H1 (cell line): ENCODE data around the gene AAGAB. TPM values are rescaled to one million over a fixed set of nuclear protein-coding genes. Genes with fewer than 3 reads are reported as not detected.

Experiments used
- CTCF ChIA-PET: fragments of 300-600 bp; sonication (Branson Sonifier 250); formaldehyde crosslinking; loops from one replicate; lab custom pipeline; 2021; ENCODE audit not compliant: partially characterized antibody; lab: Charles Lee
- POLR2A ChIA-PET: fragments of 300-600 bp; sonication (Branson Sonifier 250); formaldehyde crosslinking; loops from one replicate; lab custom pipeline; 2021; ENCODE audit warnings: inconsistent platforms; ENCODE audit not compliant: partially characterized antibody; lab: Charles Lee
- DNase-seq, 2 experiments: peaks; one replicate each; pipeline versions ENCODE4 v3.0.0 to v3.0.0-alpha.2; 2010 to 2022; ENCODE audit warnings: low spot score in 2 of 2, low read depth in 1 of 2, mixed read lengths in 1 of 2
- FAIRE-seq: peaks from 2 replicates; lab custom pipeline; 2011; peaks lifted over from hg19 to GRCh38; lab: Jason Lieb, UNC
- H2AFZ ChIP-seq: 2 replicates; pipeline ENCODE4 v1.8.1; 2012; ENCODE audit warnings: low read length, inconsistent platforms
- H2AK5ac ChIP-seq: 2 replicates; pipeline ENCODE4 v1.6.1; 2013; ENCODE audit warnings: low read depth, low read length
- H2BK120ac ChIP-seq: replicated peaks from 2 replicates; pipeline ENCODE3; 2013; ENCODE audit warnings: low read depth, low read length, inconsistent platforms
- H2BK12ac ChIP-seq: 2 replicates; pipeline ENCODE4 v1.6.1; 2013; ENCODE audit warnings: low read depth, low read length
- H2BK15ac ChIP-seq: 2 replicates; pipeline ENCODE4 v1.6.1; 2013; ENCODE audit warnings: low read length
- H2BK20ac ChIP-seq: 2 replicates; pipeline ENCODE4 v1.6.1; 2013; ENCODE audit warnings: low read length
- H2BK5ac ChIP-seq: 2 replicates; pipeline ENCODE4 v1.6.1; 2013; ENCODE audit warnings: low read depth, low read length
- H3K14ac ChIP-seq: 2 replicates; pipeline ENCODE4 v1.6.1; 2013; ENCODE audit warnings: inconsistent platforms; ENCODE audit not compliant: insufficient read length
- H3K18ac ChIP-seq: 2 replicates; pipeline ENCODE4 v1.6.1; 2013; ENCODE audit warnings: low read length; ENCODE audit errors: extremely low read depth
- H3K23ac ChIP-seq: 2 replicates; pipeline ENCODE4 v1.6.1; 2013; ENCODE audit warnings: inconsistent platforms; ENCODE audit not compliant: insufficient read length
- H3K23me2 ChIP-seq: 2 replicates; pipeline ENCODE4 v1.6.1; 2013; ENCODE audit warnings: low read depth, low read length
- H3K27ac ChIP-seq: 2 replicates; pipeline ENCODE4 v1.6.1; 2011; ENCODE audit warnings: low read depth, low read length, inconsistent platforms
- H3K27me3 ChIP-seq, 4 experiments: replicated peaks in 1 of 4; 1 replicate in 1 of 4; 2 replicates in 3 of 4; pipeline versions ENCODE4 v1.6.1 to v1.8.1; 2011 to 2013; ENCODE audit warnings: low read length in 3 of 4, mild to moderate bottlenecking in 3 of 4, inconsistent platforms in 2 of 4, mixed read lengths in 2 of 4, moderate library complexity in 1 of 4; ENCODE audit not compliant: control insufficient read depth in 3 of 4, insufficient read depth in 3 of 4; ENCODE audit errors: extremely low read depth in 1 of 4
- H3K36me3 ChIP-seq, 4 experiments: 2 replicates each; pipeline versions ENCODE4 v1.6.1 to v1.8.1; 2011 to 2013; ENCODE audit warnings: mild to moderate bottlenecking in 4 of 4, low read length in 3 of 4, moderate library complexity in 2 of 4, control low read depth in 1 of 4, inconsistent platforms in 1 of 4; ENCODE audit not compliant: insufficient read depth in 4 of 4, control insufficient read depth in 2 of 4
- H3K4ac ChIP-seq: replicated peaks from 2 replicates; pipeline ENCODE3; 2013; ENCODE audit warnings: low read length, low read depth, mixed read lengths, inconsistent platforms; ENCODE audit not compliant: insufficient read length
- H3K4me1 ChIP-seq, 4 experiments: replicated peaks in 1 of 4; 1 replicate in 1 of 4; 2 replicates in 3 of 4; pipeline versions ENCODE4 v1.6.1 to v1.8.1; 2011 to 2013; ENCODE audit warnings: low read length in 3 of 4, inconsistent platforms in 2 of 4, mixed read lengths in 1 of 4; ENCODE audit not compliant: insufficient read depth in 4 of 4, control insufficient read depth in 3 of 4
- H3K4me2 ChIP-seq, 2 experiments: 2 replicates each; pipeline versions ENCODE4 v1.6.1 to v1.8.1; 2011 to 2013; ENCODE audit warnings: low read depth in 2 of 2, low read length in 2 of 2, control low read depth in 1 of 2, inconsistent platforms in 1 of 2, mild to moderate bottlenecking in 1 of 2; ENCODE audit not compliant: insufficient read depth in 1 of 2
- H3K4me3 ChIP-seq, 4 experiments: fragments of 200-600, 300-600 bp in 1 of 4; sonication (generic), shearing (Covaris generic), sonication (Bioruptor Twin) in 1 of 4; 2 replicates each; pipeline versions ENCODE4 v1.5.1 to v1.8.1; 2011 to 2016; ENCODE audit warnings: low read length in 4 of 4, low read depth in 3 of 4, control low read depth in 2 of 4, inconsistent platforms in 2 of 4, mild to moderate bottlenecking in 2 of 4, mixed read lengths in 1 of 4, moderate library complexity in 1 of 4; ENCODE audit not compliant: insufficient read depth in 2 of 4; ENCODE audit errors: extremely low read depth in 1 of 4
- H3K56ac ChIP-seq: replicated peaks from 2 replicates; pipeline ENCODE3; 2013; ENCODE audit warnings: low read depth, mild to moderate bottlenecking, mixed read lengths, low read length, inconsistent platforms; ENCODE audit not compliant: insufficient read length
- H3K79me1 ChIP-seq: 2 replicates; pipeline ENCODE4 v1.6.1; 2013; ENCODE audit warnings: low read depth, low read length, control low read depth
- H3K79me2 ChIP-seq, 2 experiments: 2 replicates each; pipeline versions ENCODE4 v1.6.1 to v1.8.1; 2012 to 2013; ENCODE audit warnings: low read length in 2 of 2, mild to moderate bottlenecking in 2 of 2, inconsistent platforms in 1 of 2; ENCODE audit not compliant: insufficient read depth in 2 of 2, control insufficient read depth in 1 of 2
- H3K9ac ChIP-seq, 4 experiments: replicated peaks in 1 of 4; 1 replicate in 1 of 4; 2 replicates in 3 of 4; pipeline versions ENCODE4 v1.6.1 to v1.8.1; 2011 to 2013; ENCODE audit warnings: low read depth in 3 of 4, low read length in 3 of 4, control low read depth in 2 of 4, mild to moderate bottlenecking in 2 of 4, moderate library complexity in 2 of 4, inconsistent platforms in 1 of 4; ENCODE audit errors: extremely low read depth in 1 of 4
- H3K9me3 ChIP-seq, 2 experiments: 2 replicates each; pipeline versions ENCODE4 v1.6.1 to v1.8.1; 2012 to 2013; ENCODE audit warnings: mild to moderate bottlenecking in 2 of 2, moderate library complexity in 2 of 2, control low read depth in 1 of 2, inconsistent platforms in 1 of 2, low read depth in 1 of 2, low read length in 1 of 2, mixed read lengths in 1 of 2; ENCODE audit not compliant: insufficient read depth in 2 of 2
- H4K20me1 ChIP-seq, 2 experiments: replicated peaks in 1 of 2; 2 replicates each; pipeline versions ENCODE3 to v1.8.1; 2011 to 2013; ENCODE audit warnings: inconsistent platforms in 2 of 2, low read length in 2 of 2, mild to moderate bottlenecking in 1 of 2; ENCODE audit not compliant: insufficient read depth in 2 of 2, control insufficient read depth in 1 of 2
- H4K5ac ChIP-seq: 2 replicates; pipeline ENCODE4 v1.6.1; 2013; ENCODE audit warnings: low read length, low read depth, mixed read lengths, inconsistent platforms; ENCODE audit not compliant: insufficient read length
- H4K8ac ChIP-seq: 2 replicates; pipeline ENCODE4 v1.8.0; 2013; ENCODE audit warnings: mild to moderate bottlenecking, moderate library complexity, low read length, inconsistent platforms; ENCODE audit not compliant: insufficient read depth; ENCODE audit errors: extremely low read depth
- H4K91ac ChIP-seq: replicated peaks from 2 replicates; pipeline ENCODE3; 2013; ENCODE audit warnings: low read length, mixed read lengths, inconsistent platforms; ENCODE audit not compliant: insufficient read length
- polyA plus RNA-seq, 7 experiments: library from polyadenylated mRNA; depleted of rRNA in 3 of 7; stranded (reverse) in 5 of 7; unstranded in 2 of 7; fragments of >200 nt in 5 of 7; fragments of 200-250 nt in 2 of 7; gene quantifications; 1 replicate in 5 of 7; 2 replicates in 1 of 7; 4 replicates in 1 of 7; pipeline versions ENCODE4 v1.2.1 to v1.2.3, GENCODE V29; 2011 to 2013; ENCODE audit warnings: missing spikeins in 2 of 7, mixed read lengths in 2 of 7
- total RNA-seq: library from RNA; stranded (reverse); fragmentation: NEBNext Ultra II Directional; extraction: Animal tissue kit (Norgen Biotek cat#: 25700); gene quantifications from 2 replicates; pipeline ENCODE4 v1.2.1, GENCODE V29; 2021
- TF ChIP-seq, protein P1 (sequence below): IDR thresholded peaks from 2 replicates; pipeline ENCODE4 v1.6.1; 2011; ENCODE audit warnings: low read length, improper control_type of control experiment

AAGAB gene
- total and polyA plus RNA-seq, 2 of the 8 experiments (the other 6 are each of a cell fraction or from before 2014, with no cell fraction given) = 20.1 to 45.9 TPM

DNA sequence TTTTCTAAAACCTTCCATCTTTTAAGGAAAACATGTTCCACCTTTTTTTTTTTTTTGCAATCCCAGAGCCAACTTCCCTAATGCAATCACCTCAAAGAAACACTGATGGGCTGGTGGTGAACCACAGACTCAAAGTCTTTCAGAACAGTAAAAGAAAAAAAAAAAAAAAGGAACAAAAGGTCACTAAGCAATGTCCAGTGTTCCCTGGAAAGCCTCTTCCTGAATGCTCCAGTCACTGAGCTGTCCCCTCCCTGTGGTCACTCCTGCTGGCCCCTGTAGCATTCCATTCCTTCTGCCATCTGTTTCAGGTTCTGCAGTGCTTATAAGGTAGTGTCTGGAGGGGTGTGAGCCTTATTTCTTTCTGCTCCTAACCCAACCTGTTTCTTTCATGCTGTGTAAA is 53.3 kb downstream of the AAGAB start:
- H3K4ac ChIP-seq = no peak overlapping the region
- no peak overlapping the region for H4K91ac ChIP-seq
- no peak overlapping the region for H2BK12ac ChIP-seq
- POLR2A ChIA-PET = interaction anchor here (0.6 kb wide), 1 partner anchor 19 kb away, joined by 3 read pairs; no protein-coding TSS in a partner anchor
- FAIRE-seq = no peak
- H2AFZ ChIP-seq = no peak overlapping the region
- peaks cover 0 to 3% (median 1%) of the 10 kb centered on the region in 4 experiments; a peak in 2 of 7 replicates for H3K4me1 ChIP-seq
- H2BK120ac ChIP-seq = no peak overlapping the region
- no peak overlapping the region for H3K9ac ChIP-seq
- no peak overlapping the region for H2BK20ac ChIP-seq
- no peak for DNase-seq
- no peak overlapping the region for H3K18ac ChIP-seq
- no peak overlapping the region for H3K27ac ChIP-seq
- H3K27me3 ChIP-seq = no peaks in the 10 kb centered on the region
- H3K23me2 ChIP-seq = peaks cover 2% of the 10 kb centered on the region; the same call in 1 of the 2 replicates
- no peak overlapping the region for H3K4me2 ChIP-seq
- no peak overlapping the region for H2BK5ac ChIP-seq
- peaks cover 0 to 33% (median 10%) of the 10 kb centered on the region in 4 experiments; a peak in 4 of 8 replicates for H3K36me3 ChIP-seq
- H3K23ac ChIP-seq = no peak overlapping the region
- no peak overlapping the region for H2AK5ac ChIP-seq
- CTCF ChIA-PET = interaction anchor here (0.5 to 1.4 kb wide), 4 partner anchors 39 to 254 kb away, joined by 3 to 4 read pairs (median 3); no protein-coding TSS in a partner anchor
- H3K79me1 ChIP-seq = peaks cover 2% of the 10 kb centered on the region
- H3K9me3 ChIP-seq = no peaks in the 10 kb centered on the region
- no peak overlapping the region for H3K56ac ChIP-seq
- H4K20me1 ChIP-seq = no peaks in the 10 kb centered on the region
- no peak overlapping the region for H2BK15ac ChIP-seq
- H3K14ac ChIP-seq = no peak overlapping the region
- no peak overlapping the region for H4K5ac ChIP-seq
- no peak overlapping the region for H3K4me3 ChIP-seq
- no peak overlapping the region for H4K8ac ChIP-seq
- no peaks in the 10 kb centered on the region for H3K79me2 ChIP-seq
- TF ChIP-seq, protein P1, sequence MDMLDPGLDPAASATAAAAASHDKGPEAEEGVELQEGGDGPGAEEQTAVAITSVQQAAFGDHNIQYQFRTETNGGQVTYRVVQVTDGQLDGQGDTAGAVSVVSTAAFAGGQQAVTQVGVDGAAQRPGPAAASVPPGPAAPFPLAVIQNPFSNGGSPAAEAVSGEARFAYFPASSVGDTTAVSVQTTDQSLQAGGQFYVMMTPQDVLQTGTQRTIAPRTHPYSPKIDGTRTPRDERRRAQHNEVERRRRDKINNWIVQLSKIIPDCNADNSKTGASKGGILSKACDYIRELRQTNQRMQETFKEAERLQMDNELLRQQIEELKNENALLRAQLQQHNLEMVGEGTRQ = no peak
